Calu3 (cell line): ENCODE data around the gene FOXJ1. TPM values are rescaled to one million over a fixed set of nuclear protein-coding genes. Genes with fewer than 3 reads are reported as not detected.

Experiments used
- BruUV-seq: library from RNA; stranded (reverse); fragments of 400-500 nt; replicated peaks from 2 replicates; lab custom pipeline; 2021; lab: Mats Ljungman, UMichigan
- CTCF ChIA-PET: fragments of 300-600 bp; sonication (Branson Sonifier 250); formaldehyde crosslinking; loops from one replicate; lab custom pipeline; 2022; ENCODE audit warnings: antibody characterized with exemption; lab: Charles Lee
- DNase-seq: peaks from one replicate; pipeline ENCODE4 v3.0.0; 2022
- H3K27ac Mint-ChIP-seq: one replicate; pipeline ENCODE4 v1.8.0; 2022; ENCODE audit warnings: mixed read lengths; ENCODE audit not compliant: unreplicated experiment
- H3K27me3 Mint-ChIP-seq: one replicate; pipeline ENCODE4 v1.8.0; 2022; ENCODE audit warnings: mixed read lengths; ENCODE audit not compliant: unreplicated experiment
- H3K36me3 Mint-ChIP-seq: one replicate; pipeline ENCODE4 v1.8.0; 2022; ENCODE audit warnings: mild to moderate bottlenecking, moderate library complexity, mixed read lengths; ENCODE audit not compliant: insufficient read depth, unreplicated experiment
- H3K4me1 Mint-ChIP-seq: one replicate; pipeline ENCODE4 v1.8.0; 2022; ENCODE audit warnings: mild to moderate bottlenecking, low read depth, mixed read lengths; ENCODE audit not compliant: unreplicated experiment
- H3K4me3 Mint-ChIP-seq: one replicate; pipeline ENCODE4 v1.8.0; 2022; ENCODE audit warnings: mild to moderate bottlenecking, low read depth, moderate library complexity, mixed read lengths; ENCODE audit not compliant: unreplicated experiment
- H3K9me3 Mint-ChIP-seq: one replicate; pipeline ENCODE4 v1.8.0; 2022; ENCODE audit warnings: low read depth, mixed read lengths; ENCODE audit not compliant: unreplicated experiment
- intact Hi-C: fragments of 100-400 bp; cut with micrococcal nuclease; formaldehyde crosslinking; loops from one replicate; pipeline ENCODE4 v1.10.0; 2022; ENCODE audit not compliant: unreplicated experiment
- microRNA-seq: library from miRNA; unstranded; fragments of <30 nt; microRNA quantifications from one replicate; pipeline ENCODE4 v1.2.0, GENCODE V29; 2022
- total RNA-seq: library from RNA; stranded (reverse); gene quantifications from 2 replicates; pipeline ENCODE4 v1.2.3, GENCODE V29; 2022
- TF ChIP-seq, protein P1 (sequence below): fragments of 200-600 bp; IDR thresholded peaks from one replicate; pipeline ENCODE4 v1.8.0; 2022; ENCODE audit warnings: antibody characterized with exemption; ENCODE audit not compliant: unreplicated experiment

The FOXJ1 gene
- total RNA-seq, 1 experiment from 2014 or later = not detected

- TF ChIP-seq, protein P1, sequence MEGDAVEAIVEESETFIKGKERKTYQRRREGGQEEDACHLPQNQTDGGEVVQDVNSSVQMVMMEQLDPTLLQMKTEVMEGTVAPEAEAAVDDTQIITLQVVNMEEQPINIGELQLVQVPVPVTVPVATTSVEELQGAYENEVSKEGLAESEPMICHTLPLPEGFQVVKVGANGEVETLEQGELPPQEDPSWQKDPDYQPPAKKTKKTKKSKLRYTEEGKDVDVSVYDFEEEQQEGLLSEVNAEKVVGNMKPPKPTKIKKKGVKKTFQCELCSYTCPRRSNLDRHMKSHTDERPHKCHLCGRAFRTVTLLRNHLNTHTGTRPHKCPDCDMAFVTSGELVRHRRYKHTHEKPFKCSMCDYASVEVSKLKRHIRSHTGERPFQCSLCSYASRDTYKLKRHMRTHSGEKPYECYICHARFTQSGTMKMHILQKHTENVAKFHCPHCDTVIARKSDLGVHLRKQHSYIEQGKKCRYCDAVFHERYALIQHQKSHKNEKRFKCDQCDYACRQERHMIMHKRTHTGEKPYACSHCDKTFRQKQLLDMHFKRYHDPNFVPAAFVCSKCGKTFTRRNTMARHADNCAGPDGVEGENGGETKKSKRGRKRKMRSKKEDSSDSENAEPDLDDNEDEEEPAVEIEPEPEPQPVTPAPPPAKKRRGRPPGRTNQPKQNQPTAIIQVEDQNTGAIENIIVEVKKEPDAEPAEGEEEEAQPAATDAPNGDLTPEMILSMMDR = no peak
- Mint-ChIP-seq H3K4me1 (no peaks in the 10 kb centered on the region), H3K9me3 (no peaks in the 10 kb centered on the region), H3K27me3 (no peaks in the 10 kb centered on the region), H3K36me3 (peaks cover 19% of the 10 kb centered on the region), H3K4me3 (no peak overlapping the region), H3K27ac (no peak overlapping the region)
- intact Hi-C loops = no loop called here
- DNase-seq = no peak
- BruUV-seq = no TSS peak
- CTCF ChIA-PET = no interaction called here
These were observed 52.8 kb downstream of the FOXJ1 start for GRCh38 chr17:76088041-76088867.

DNA sequence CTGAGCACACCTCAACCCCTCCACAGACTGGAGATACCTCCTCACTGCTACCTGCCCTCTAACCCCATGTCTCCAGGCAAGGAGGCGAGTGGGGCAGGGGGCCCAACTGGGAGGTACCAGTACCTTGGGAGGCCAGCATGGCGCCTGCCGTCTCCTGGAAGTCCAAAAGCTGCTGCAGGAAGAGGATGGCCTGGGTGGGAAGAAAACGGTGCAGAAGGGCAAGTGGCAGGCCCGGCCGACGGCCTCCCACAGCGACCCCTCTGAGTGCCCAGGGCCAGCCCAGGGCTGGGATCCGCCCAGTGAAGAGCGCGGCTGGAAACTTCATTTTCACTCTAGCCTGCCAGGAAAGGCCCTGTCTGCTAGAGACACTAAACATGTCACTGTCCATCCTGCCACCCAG, 53.5 kb downstream of the FOXJ1 start:
- DNase-seq = no peak
- no peaks in the 10 kb centered on the region for H3K9me3 Mint-ChIP-seq
- TF ChIP-seq, protein P1 = no peak
- CTCF ChIA-PET = no interaction called here
- H3K27me3 Mint-ChIP-seq = no peaks in the 10 kb centered on the region
- H3K27ac Mint-ChIP-seq = no peak overlapping the region
- intact Hi-C loops = no loop called here
- no peaks in the 10 kb centered on the region for H3K4me1 Mint-ChIP-seq
- BruUV-seq = no TSS peak
- no peak overlapping the region for H3K4me3 Mint-ChIP-seq
- H3K36me3 Mint-ChIP-seq = peaks cover 16% of the 10 kb centered on the region

GRCh38 chr17:76086384-76086783, 54.7 kb downstream of the FOXJ1 start:
- CTCF ChIA-PET = interaction anchor here (0.5 to 0.6 kb wide), 2 partner anchors 233 to 657 kb away, joined by 3 to 5 read pairs; no protein-coding TSS in a partner anchor
- no peak for DNase-seq
- Mint-ChIP-seq H3K27ac (no peak overlapping the region), H3K9me3 (no peaks in the 10 kb centered on the region), H3K4me1 (no peaks in the 10 kb centered on the region), H3K4me3 (no peak overlapping the region), H3K27me3 (no peaks in the 10 kb centered on the region), H3K36me3 (peaks cover 20% of the 10 kb centered on the region)
- BruUV-seq = no TSS peak
- TF ChIP-seq, protein P1 = no peak
- intact Hi-C loops = no loop called here

Small RNAs within 50 kb of the gene (microRNA-seq; reads per million reads assigned to microRNA genes)
- gene MIR6868 = not detected

Other genes with a start within 250 kb of the FOXJ1 start
- gene TRIM65, start 244.3 kb downstream of the FOXJ1 start, total RNA-seq = 15.4 and 18.9 TPM in 2 replicates
- gene MRPL38, start 236.4 kb downstream of the FOXJ1 start, total RNA-seq = 112 and 130 TPM in 2 replicates
- 32.6 and 33.6 TPM in 2 replicates for gene FBF1, start 200.2 kb downstream of the FOXJ1 start, total RNA-seq
- gene ACOX1, start 162.1 kb downstream of the FOXJ1 start, total RNA-seq = 53.1 and 57.3 TPM in 2 replicates
- gene TEN1, start 162.0 kb downstream of the FOXJ1 start, total RNA-seq = 15.3 and 15.8 TPM in 2 replicates
- 9.4 and 9.8 TPM in 2 replicates for gene CDK3, start 140.4 kb downstream of the FOXJ1 start, total RNA-seq
- gene EVPL, start 113.9 kb downstream of the FOXJ1 start, total RNA-seq = 51.8 and 59.7 TPM in 2 replicates
- 80.7 and 84.5 TPM in 2 replicates for gene SRP68, start 68.7 kb downstream of the FOXJ1 start, total RNA-seq
- 0.27 and 0.61 TPM in 2 replicates for gene GALR2, start 66.5 kb downstream of the FOXJ1 start, total RNA-seq
- 0.17 and 0.34 TPM in 2 replicates for gene ZACN, start 62.1 kb downstream of the FOXJ1 start, total RNA-seq
- gene EXOC7, start 37.5 kb downstream of the FOXJ1 start, total RNA-seq = 122 and 137 TPM in 2 replicates
- gene RNF157, start 99.2 kb upstream of the FOXJ1 start, total RNA-seq = 15.3 and 17.6 TPM in 2 replicates
- 74.3 and 87.9 TPM in 2 replicates for gene UBALD2, start 124.1 kb upstream of the FOXJ1 start, total RNA-seq
- gene QRICH2, start 167.0 kb upstream of the FOXJ1 start, total RNA-seq = 3.0 and 3.9 TPM in 2 replicates
- 41.2 and 42.6 TPM in 2 replicates for gene PRPSAP1, start 212.7 kb upstream of the FOXJ1 start, total RNA-seq
- 1.5 and 1.7 TPM in 2 replicates for gene SPHK1, start 243.4 kb upstream of the FOXJ1 start, total RNA-seq